H1 (cell line): ENCODE results near the gene SULT6B1. TPM values are rescaled to one million over a fixed set of nuclear protein-coding genes. Genes with fewer than 3 reads are reported as not detected.

Source experiments
- CTCF ChIA-PET: fragments of 300-600 bp; sonication (Branson Sonifier 250); formaldehyde crosslinking; loops from one replicate; lab custom pipeline; 2021; ENCODE audit not compliant: partially characterized antibody; lab: Charles Lee
- POLR2A ChIA-PET: fragments of 300-600 bp; sonication (Branson Sonifier 250); formaldehyde crosslinking; loops from one replicate; lab custom pipeline; 2021; ENCODE audit warnings: inconsistent platforms; ENCODE audit not compliant: partially characterized antibody; lab: Charles Lee
- DNase-seq, 2 experiments: peaks; one replicate each; pipeline versions ENCODE4 v3.0.0 to v3.0.0-alpha.2; 2010 to 2022; ENCODE audit warnings: low spot score in 2 of 2, low read depth in 1 of 2, mixed read lengths in 1 of 2
- FAIRE-seq: peaks from 2 replicates; lab custom pipeline; 2011; peaks lifted over from hg19 to GRCh38; lab: Jason Lieb, UNC
- H2AFZ ChIP-seq: 2 replicates; pipeline ENCODE4 v1.8.1; 2012; ENCODE audit warnings: low read length, inconsistent platforms
- H2AK5ac ChIP-seq: 2 replicates; pipeline ENCODE4 v1.6.1; 2013; ENCODE audit warnings: low read depth, low read length
- H2BK120ac ChIP-seq: replicated peaks from 2 replicates; pipeline ENCODE3; 2013; ENCODE audit warnings: low read depth, low read length, inconsistent platforms
- H2BK12ac ChIP-seq: 2 replicates; pipeline ENCODE4 v1.6.1; 2013; ENCODE audit warnings: low read depth, low read length
- H2BK15ac ChIP-seq: 2 replicates; pipeline ENCODE4 v1.6.1; 2013; ENCODE audit warnings: low read length
- H2BK20ac ChIP-seq: 2 replicates; pipeline ENCODE4 v1.6.1; 2013; ENCODE audit warnings: low read length
- H2BK5ac ChIP-seq: 2 replicates; pipeline ENCODE4 v1.6.1; 2013; ENCODE audit warnings: low read depth, low read length
- H3K14ac ChIP-seq: 2 replicates; pipeline ENCODE4 v1.6.1; 2013; ENCODE audit warnings: inconsistent platforms; ENCODE audit not compliant: insufficient read length
- H3K18ac ChIP-seq: 2 replicates; pipeline ENCODE4 v1.6.1; 2013; ENCODE audit warnings: low read length; ENCODE audit errors: extremely low read depth
- H3K23ac ChIP-seq: 2 replicates; pipeline ENCODE4 v1.6.1; 2013; ENCODE audit warnings: inconsistent platforms; ENCODE audit not compliant: insufficient read length
- H3K23me2 ChIP-seq: 2 replicates; pipeline ENCODE4 v1.6.1; 2013; ENCODE audit warnings: low read depth, low read length
- H3K27ac ChIP-seq: 2 replicates; pipeline ENCODE4 v1.6.1; 2011; ENCODE audit warnings: low read depth, low read length, inconsistent platforms
- H3K27me3 ChIP-seq, 4 experiments: replicated peaks in 1 of 4; 1 replicate in 1 of 4; 2 replicates in 3 of 4; pipeline versions ENCODE4 v1.6.1 to v1.8.1; 2011 to 2013; ENCODE audit warnings: low read length in 3 of 4, mild to moderate bottlenecking in 3 of 4, inconsistent platforms in 2 of 4, mixed read lengths in 2 of 4, moderate library complexity in 1 of 4; ENCODE audit not compliant: control insufficient read depth in 3 of 4, insufficient read depth in 3 of 4; ENCODE audit errors: extremely low read depth in 1 of 4
- H3K36me3 ChIP-seq, 4 experiments: 2 replicates each; pipeline versions ENCODE4 v1.6.1 to v1.8.1; 2011 to 2013; ENCODE audit warnings: mild to moderate bottlenecking in 4 of 4, low read length in 3 of 4, moderate library complexity in 2 of 4, control low read depth in 1 of 4, inconsistent platforms in 1 of 4; ENCODE audit not compliant: insufficient read depth in 4 of 4, control insufficient read depth in 2 of 4
- H3K4ac ChIP-seq: replicated peaks from 2 replicates; pipeline ENCODE3; 2013; ENCODE audit warnings: low read length, low read depth, mixed read lengths, inconsistent platforms; ENCODE audit not compliant: insufficient read length
- H3K4me1 ChIP-seq, 4 experiments: replicated peaks in 1 of 4; 1 replicate in 1 of 4; 2 replicates in 3 of 4; pipeline versions ENCODE4 v1.6.1 to v1.8.1; 2011 to 2013; ENCODE audit warnings: low read length in 3 of 4, inconsistent platforms in 2 of 4, mixed read lengths in 1 of 4; ENCODE audit not compliant: insufficient read depth in 4 of 4, control insufficient read depth in 3 of 4
- H3K4me2 ChIP-seq, 2 experiments: 2 replicates each; pipeline versions ENCODE4 v1.6.1 to v1.8.1; 2011 to 2013; ENCODE audit warnings: low read depth in 2 of 2, low read length in 2 of 2, control low read depth in 1 of 2, inconsistent platforms in 1 of 2, mild to moderate bottlenecking in 1 of 2; ENCODE audit not compliant: insufficient read depth in 1 of 2
- H3K4me3 ChIP-seq, 4 experiments: fragments of 200-600, 300-600 bp in 1 of 4; sonication (generic), shearing (Covaris generic), sonication (Bioruptor Twin) in 1 of 4; 2 replicates each; pipeline versions ENCODE4 v1.5.1 to v1.8.1; 2011 to 2016; ENCODE audit warnings: low read length in 4 of 4, low read depth in 3 of 4, control low read depth in 2 of 4, inconsistent platforms in 2 of 4, mild to moderate bottlenecking in 2 of 4, mixed read lengths in 1 of 4, moderate library complexity in 1 of 4; ENCODE audit not compliant: insufficient read depth in 2 of 4; ENCODE audit errors: extremely low read depth in 1 of 4
- H3K56ac ChIP-seq: replicated peaks from 2 replicates; pipeline ENCODE3; 2013; ENCODE audit warnings: low read depth, mild to moderate bottlenecking, mixed read lengths, low read length, inconsistent platforms; ENCODE audit not compliant: insufficient read length
- H3K79me1 ChIP-seq: 2 replicates; pipeline ENCODE4 v1.6.1; 2013; ENCODE audit warnings: low read depth, low read length, control low read depth
- H3K79me2 ChIP-seq, 2 experiments: 2 replicates each; pipeline versions ENCODE4 v1.6.1 to v1.8.1; 2012 to 2013; ENCODE audit warnings: low read length in 2 of 2, mild to moderate bottlenecking in 2 of 2, inconsistent platforms in 1 of 2; ENCODE audit not compliant: insufficient read depth in 2 of 2, control insufficient read depth in 1 of 2
- H3K9ac ChIP-seq, 4 experiments: replicated peaks in 1 of 4; 1 replicate in 1 of 4; 2 replicates in 3 of 4; pipeline versions ENCODE4 v1.6.1 to v1.8.1; 2011 to 2013; ENCODE audit warnings: low read depth in 3 of 4, low read length in 3 of 4, control low read depth in 2 of 4, mild to moderate bottlenecking in 2 of 4, moderate library complexity in 2 of 4, inconsistent platforms in 1 of 4; ENCODE audit errors: extremely low read depth in 1 of 4
- H3K9me3 ChIP-seq, 2 experiments: 2 replicates each; pipeline versions ENCODE4 v1.6.1 to v1.8.1; 2012 to 2013; ENCODE audit warnings: mild to moderate bottlenecking in 2 of 2, moderate library complexity in 2 of 2, control low read depth in 1 of 2, inconsistent platforms in 1 of 2, low read depth in 1 of 2, low read length in 1 of 2, mixed read lengths in 1 of 2; ENCODE audit not compliant: insufficient read depth in 2 of 2
- H4K20me1 ChIP-seq, 2 experiments: replicated peaks in 1 of 2; 2 replicates each; pipeline versions ENCODE3 to v1.8.1; 2011 to 2013; ENCODE audit warnings: inconsistent platforms in 2 of 2, low read length in 2 of 2, mild to moderate bottlenecking in 1 of 2; ENCODE audit not compliant: insufficient read depth in 2 of 2, control insufficient read depth in 1 of 2
- H4K5ac ChIP-seq: 2 replicates; pipeline ENCODE4 v1.6.1; 2013; ENCODE audit warnings: low read length, low read depth, mixed read lengths, inconsistent platforms; ENCODE audit not compliant: insufficient read length
- H4K8ac ChIP-seq: 2 replicates; pipeline ENCODE4 v1.8.0; 2013; ENCODE audit warnings: mild to moderate bottlenecking, moderate library complexity, low read length, inconsistent platforms; ENCODE audit not compliant: insufficient read depth; ENCODE audit errors: extremely low read depth
- H4K91ac ChIP-seq: replicated peaks from 2 replicates; pipeline ENCODE3; 2013; ENCODE audit warnings: low read length, mixed read lengths, inconsistent platforms; ENCODE audit not compliant: insufficient read length
- CEBPB ChIP-seq: IDR thresholded peaks from 2 replicates; pipeline ENCODE4 v1.6.1; 2012; ENCODE audit warnings: low read depth, low read length
- KDM1A ChIP-seq: fragments of 200-600, 300-600 bp; sonication (generic); IDR thresholded peaks from 2 replicates; pipeline ENCODE4 v1.7.1; 2016; ENCODE audit warnings: mild to moderate bottlenecking, low read length, borderline replicate concordance
- TAF7 ChIP-seq: optimal IDR thresholded peaks from 2 replicates; pipeline ENCODE3; 2011; ENCODE audit warnings: low read depth, mild to moderate bottlenecking, inconsistent platforms, low read length, moderate library complexity, borderline replicate concordance
- polyA plus RNA-seq, 7 experiments: library from polyadenylated mRNA; depleted of rRNA in 3 of 7; stranded (reverse) in 5 of 7; unstranded in 2 of 7; fragments of >200 nt in 5 of 7; fragments of 200-250 nt in 2 of 7; gene quantifications; 1 replicate in 5 of 7; 2 replicates in 1 of 7; 4 replicates in 1 of 7; pipeline versions ENCODE4 v1.2.1 to v1.2.3, GENCODE V29; 2011 to 2013; ENCODE audit warnings: missing spikeins in 2 of 7, mixed read lengths in 2 of 7
- total RNA-seq: library from RNA; stranded (reverse); fragmentation: NEBNext Ultra II Directional; extraction: Animal tissue kit (Norgen Biotek cat#: 25700); gene quantifications from 2 replicates; pipeline ENCODE4 v1.2.1, GENCODE V29; 2021

SULT6B1 gene
- total and polyA plus RNA-seq, 2 of the 8 experiments (the other 6 are each of a cell fraction or from before 2014, with no cell fraction given), result not detected

GRCh38 chr2:37171624-37171950, 16.9 kb downstream of the SULT6B1 start:
- DNase-seq, result no peak
- Histone ChIP-seq H2BK5ac (no peak overlapping the region), H2BK15ac (no peak overlapping the region), H4K8ac (no peak overlapping the region), H3K4me1 (no peaks in the 10 kb centered on the region), H2BK120ac (no peak overlapping the region), H3K9me3 (no peaks in the 10 kb centered on the region; a peak in 1 of 4 replicates), H2AFZ (no peak overlapping the region), H3K4ac (no peak overlapping the region), H3K4me2 (no peak overlapping the region), H3K79me1 (no peaks in the 10 kb centered on the region), H3K4me3 (no peak overlapping the region), H2BK20ac (no peak overlapping the region), H2BK12ac (no peak overlapping the region), H4K20me1 (no peaks in the 10 kb centered on the region), H4K91ac (no peak overlapping the region), H3K23ac (no peak overlapping the region), H3K79me2 (no peaks in the 10 kb centered on the region), H3K9ac (no peak overlapping the region), H2AK5ac (no peak overlapping the region), H3K27ac (no peak overlapping the region), H3K27me3 (no peaks in the 10 kb centered on the region), H3K18ac (no peak overlapping the region), H3K56ac (no peak overlapping the region), H3K14ac (no peak overlapping the region), H4K5ac (no peak overlapping the region), H3K36me3 (no peaks in the 10 kb centered on the region), H3K23me2 (no peaks in the 10 kb centered on the region)
- ChIA-PET POLR2A (interaction anchor here (0.6 kb wide), 1 partner anchor 22 kb away, joined by 6 read pairs; no protein-coding TSS in a partner anchor), CTCF (interaction anchor here (0.9 to 5.6 kb wide), 4 partner anchors 8 to 363 kb away, joined by 3 to 67 read pairs (median 5); no protein-coding TSS in a partner anchor)
- no peak for FAIRE-seq
- no peak for TF ChIP-seq CEBPB
- no peak for TF ChIP-seq TAF7
- no peak for TF ChIP-seq KDM1A
